IPS-15b (cell line): ENCODE data around the gene TMEM26.
A peak's percentile ranks its signal among the peaks of the same experiment; 100 is the strongest.

Source experiments
- H3K27me3 ChIP-seq: one replicate; pipeline ENCODE4 v1.6.1; 2013; ENCODE audit warnings: low read length; ENCODE audit not compliant: control insufficient read depth, insufficient read depth
- H3K36me3 ChIP-seq: one replicate; pipeline ENCODE4 v1.6.1; 2013; ENCODE audit warnings: low read length; ENCODE audit not compliant: control insufficient read depth, insufficient read depth
- H3K4me1 ChIP-seq: one replicate; pipeline ENCODE4 v1.6.1; 2013; ENCODE audit warnings: mild to moderate bottlenecking, low read length; ENCODE audit not compliant: control insufficient read depth, insufficient read depth
- H3K4me3 ChIP-seq: one replicate; pipeline ENCODE4 v1.5.1; 2013; ENCODE audit warnings: low read depth, low read length
- H3K9ac ChIP-seq: one replicate; pipeline ENCODE4 v1.6.1; 2013; ENCODE audit warnings: low read depth, mild to moderate bottlenecking, low read length
- H3K9me3 ChIP-seq: one replicate; pipeline ENCODE4 v1.6.1; 2013; ENCODE audit warnings: mild to moderate bottlenecking, low read length; ENCODE audit not compliant: control insufficient read depth, insufficient read depth

The TMEM26 gene

DNA sequence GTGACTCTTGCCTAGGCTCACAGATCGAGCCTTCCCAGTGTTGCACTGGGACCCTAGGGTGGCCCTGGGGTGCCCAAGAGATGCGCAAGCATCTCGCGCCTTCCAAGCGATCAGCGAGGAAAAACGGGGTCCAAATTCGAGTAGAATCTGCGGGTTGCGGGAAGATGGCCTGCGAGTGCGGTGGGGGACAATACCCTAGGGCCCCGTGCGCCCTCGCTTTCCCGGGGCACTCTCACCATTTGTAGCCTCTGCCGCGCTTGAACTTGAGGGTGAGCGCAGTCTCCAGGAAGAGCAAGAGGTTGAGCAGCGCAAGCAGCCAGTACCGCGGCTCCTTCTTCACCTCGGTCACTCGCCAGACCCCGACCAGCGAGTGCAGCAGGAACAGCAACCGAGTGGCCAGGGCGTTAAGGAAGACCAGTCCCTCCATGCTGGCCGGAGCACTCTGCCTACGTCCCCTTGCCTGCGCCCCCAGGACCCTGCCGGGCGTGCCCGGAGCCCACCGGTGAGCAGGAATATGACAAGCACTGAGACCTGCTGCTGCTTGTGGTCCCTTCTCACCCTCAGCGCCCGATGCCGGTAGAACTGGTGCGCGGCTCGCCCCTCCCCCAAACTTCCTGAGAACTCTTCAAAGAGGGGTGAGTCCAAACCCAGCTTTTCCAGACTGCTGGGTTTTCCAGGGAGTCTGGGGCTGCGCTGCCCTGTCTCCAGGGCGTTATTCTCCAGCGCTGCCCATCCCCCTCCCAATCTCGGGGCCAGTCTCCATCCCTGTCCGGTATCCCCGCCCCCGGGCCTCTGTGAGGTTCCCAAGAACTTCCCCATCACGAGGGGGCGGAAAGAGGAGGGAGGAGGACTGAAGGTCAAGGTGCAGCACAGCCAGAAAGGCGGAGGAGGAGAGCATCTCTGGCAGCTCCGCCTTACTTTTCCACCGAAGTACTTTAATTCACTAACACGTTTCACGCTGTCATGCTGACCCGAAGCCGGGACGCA lies at the start of gene TMEM26:
Gene TMEM26 (minus strand): TSS at position 727 of the 987 bp plus-strand sequence. CDS start 300 bp downstream, at position 427.
- Histone ChIP-seq H3K4me1 (no peaks in the 10 kb centered on the region), H3K4me3 (peak within 1 kb of the TSS; percentile 83), H3K27me3 (peaks cover 45% of the 10 kb centered on the region), H3K9ac (peak within 1 kb of the TSS; percentile 49), H3K36me3 (no peaks in the 10 kb centered on the region), H3K9me3 (no peaks in the 10 kb centered on the region)

- no peaks in the 10 kb centered on the region for H3K36me3 ChIP-seq
- no peak overlapping the region for H3K9ac ChIP-seq
- H3K4me1 ChIP-seq: no peaks in the 10 kb centered on the region
- no peaks in the 10 kb centered on the region for H3K9me3 ChIP-seq
- H3K27me3 ChIP-seq: no peaks in the 10 kb centered on the region
- no peak overlapping the region for H3K4me3 ChIP-seq
These were observed 47.3 kb upstream of the TMEM26 start for GRCh38 chr10:61500460-61500859.

- Histone ChIP-seq H3K4me1 (no peaks in the 10 kb centered on the region), H3K9ac (no peak overlapping the region), H3K9me3 (no peaks in the 10 kb centered on the region), H3K36me3 (no peaks in the 10 kb centered on the region), H3K4me3 (no peak overlapping the region), H3K27me3 (no peaks in the 10 kb centered on the region)
These were observed 39.3 kb upstream of the TMEM26 start for GRCh38 chr10:61492364-61492995.

GRCh38 chr10:61487506-61487905 lies 34.3 kb upstream of the TMEM26 start:
- no peak overlapping the region for H3K4me3 ChIP-seq
- H3K4me1 ChIP-seq: no peaks in the 10 kb centered on the region
- H3K9ac ChIP-seq: no peak overlapping the region
- H3K9me3 ChIP-seq: no peaks in the 10 kb centered on the region
- H3K36me3 ChIP-seq: no peaks in the 10 kb centered on the region
- H3K27me3 ChIP-seq: no peaks in the 10 kb centered on the region

DNA sequence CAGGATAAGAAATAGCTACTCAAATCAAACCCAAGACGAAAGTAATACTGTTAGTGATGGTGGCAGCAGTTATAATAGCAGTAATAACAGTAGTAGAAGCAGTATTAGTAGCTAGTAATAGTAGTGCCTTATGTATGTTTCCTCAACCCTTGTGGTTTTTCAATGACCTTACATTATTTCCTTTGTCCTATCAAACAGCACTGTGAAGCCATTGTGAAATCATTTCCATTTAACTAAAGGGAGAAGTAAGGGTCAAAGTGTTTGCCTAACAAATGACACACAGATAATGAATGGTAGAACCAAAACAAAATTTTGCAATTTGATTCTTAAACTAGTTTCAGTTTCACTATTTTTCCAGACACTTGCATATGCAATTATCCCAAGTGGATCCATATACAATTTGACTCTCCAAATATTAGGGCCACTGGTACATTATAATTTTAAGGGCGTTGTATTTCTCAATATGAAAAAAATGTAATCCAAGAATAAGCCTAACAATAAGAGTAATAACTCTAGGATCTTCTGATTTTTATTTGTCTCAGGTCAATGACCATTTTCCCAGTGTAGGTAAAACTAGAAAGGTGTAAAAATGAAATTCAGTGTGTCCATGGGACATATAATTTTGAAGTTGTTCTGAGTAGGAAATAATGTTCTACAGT lies 33.7 kb upstream of the TMEM26 start:
- Histone ChIP-seq H3K4me3 (no peak overlapping the region), H3K36me3 (no peaks in the 10 kb centered on the region), H3K4me1 (no peaks in the 10 kb centered on the region), H3K27me3 (no peaks in the 10 kb centered on the region), H3K9ac (no peak overlapping the region), H3K9me3 (no peaks in the 10 kb centered on the region)

- Histone ChIP-seq H3K4me1 (no peaks in the 10 kb centered on the region), H3K27me3 (no peaks in the 10 kb centered on the region), H3K9ac (no peak overlapping the region), H3K4me3 (no peak overlapping the region), H3K9me3 (no peaks in the 10 kb centered on the region), H3K36me3 (no peaks in the 10 kb centered on the region)
These were observed 33.1 kb upstream of the TMEM26 start for GRCh38 chr10:61486251-61486650.

DNA sequence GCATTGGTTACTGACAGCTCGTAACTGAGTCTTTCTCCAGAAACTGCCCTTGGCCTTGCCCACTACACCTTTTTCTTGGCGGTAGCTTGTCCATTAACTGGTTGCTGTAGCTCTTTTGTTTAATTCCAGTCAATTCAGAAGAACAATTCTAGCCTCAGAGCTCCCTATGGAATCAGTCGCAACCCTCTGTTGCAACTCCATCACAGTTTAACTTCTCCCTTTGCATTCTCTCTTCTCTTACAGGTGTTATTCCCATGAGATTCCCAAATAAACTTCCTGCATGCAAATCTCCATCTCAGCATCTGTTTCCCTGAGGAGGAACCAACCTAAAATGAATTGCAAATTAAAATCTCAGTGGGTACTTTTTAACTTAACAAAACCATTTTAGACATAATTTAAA lies 28.4 kb upstream of the TMEM26 start:
- Histone ChIP-seq H3K4me1 (no peaks in the 10 kb centered on the region), H3K36me3 (no peaks in the 10 kb centered on the region)

GRCh38 chr10:61480208-61480607 lies 27.0 kb upstream of the TMEM26 start:
- no peak overlapping the region for H3K4me3 ChIP-seq
- H3K36me3 ChIP-seq: no peaks in the 10 kb centered on the region
- no peaks in the 10 kb centered on the region for H3K9me3 ChIP-seq
- no peaks in the 10 kb centered on the region for H3K4me1 ChIP-seq
- no peak overlapping the region for H3K9ac ChIP-seq
- no peaks in the 10 kb centered on the region for H3K27me3 ChIP-seq

More for the DNA sequence above, 28.4 kb upstream of the TMEM26 start:
- no peaks in the 10 kb centered on the region for H3K9me3 ChIP-seq
- H3K9ac ChIP-seq: no peak overlapping the region
- H3K4me3 ChIP-seq: no peak overlapping the region
- H3K27me3 ChIP-seq: no peaks in the 10 kb centered on the region

DNA sequence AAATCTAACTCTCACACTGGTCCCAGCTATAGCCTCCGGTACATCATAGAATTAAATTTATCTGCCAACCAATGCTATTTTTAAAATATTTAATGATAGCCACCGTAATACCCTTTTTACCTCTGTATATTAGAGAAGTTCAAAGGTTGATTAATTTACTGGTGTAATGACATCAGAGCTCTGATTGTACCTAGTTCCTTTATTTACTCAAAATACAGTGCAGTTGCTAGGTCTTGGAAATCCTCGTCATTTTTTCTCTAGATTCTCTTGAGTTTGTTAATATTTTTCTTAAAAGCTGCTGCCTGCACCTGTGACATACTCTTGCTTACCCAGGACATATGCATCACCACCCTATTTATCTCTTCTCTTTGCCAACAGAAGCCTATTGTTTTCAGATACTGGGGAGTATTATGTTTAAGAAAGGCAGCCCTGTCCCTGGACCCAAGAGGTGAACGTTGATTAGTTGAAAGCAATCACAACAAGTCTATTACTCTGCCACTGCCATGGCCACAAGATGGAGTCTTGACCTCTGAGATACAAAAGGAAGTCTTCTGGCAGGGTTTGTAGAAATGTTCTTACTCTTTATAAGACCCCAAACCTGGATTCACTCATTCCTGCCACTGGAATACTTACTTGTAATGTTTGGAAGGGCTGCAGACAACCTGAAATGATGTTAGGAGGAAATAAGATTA lies 25.6 kb upstream of the TMEM26 start:
- no peaks in the 10 kb centered on the region for H3K9me3 ChIP-seq
- H3K27me3 ChIP-seq: no peaks in the 10 kb centered on the region
- no peaks in the 10 kb centered on the region for H3K36me3 ChIP-seq
- no peaks in the 10 kb centered on the region for H3K4me1 ChIP-seq
- H3K4me3 ChIP-seq: no peak overlapping the region
- H3K9ac ChIP-seq: no peak overlapping the region

GRCh38 chr10:61477451-61477850 lies 24.3 kb upstream of the TMEM26 start:
- H3K9ac ChIP-seq: no peak overlapping the region
- H3K27me3 ChIP-seq: no peaks in the 10 kb centered on the region
- no peaks in the 10 kb centered on the region for H3K9me3 ChIP-seq
- H3K4me3 ChIP-seq: no peak overlapping the region
- no peaks in the 10 kb centered on the region for H3K36me3 ChIP-seq
- no peaks in the 10 kb centered on the region for H3K4me1 ChIP-seq

DNA sequence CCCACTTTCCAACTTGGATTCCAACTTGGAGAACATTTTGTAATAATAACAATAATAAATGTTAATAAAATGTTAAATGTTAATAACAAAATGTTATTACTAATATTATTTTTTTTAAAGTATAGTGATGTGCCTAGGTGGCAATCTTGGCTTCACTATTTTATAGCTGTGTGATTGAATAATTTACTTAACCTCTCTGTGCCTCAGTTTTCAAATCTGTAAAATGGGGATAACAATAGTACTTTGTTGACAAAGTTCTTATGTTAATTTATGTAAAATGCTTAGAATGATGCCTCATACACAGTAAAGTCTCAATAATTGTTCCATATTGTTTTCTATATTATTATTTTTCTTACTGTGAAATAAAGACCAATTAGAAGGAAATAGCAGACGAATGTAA lies 23.3 kb upstream of the TMEM26 start:
- no peaks in the 10 kb centered on the region for H3K36me3 ChIP-seq
- H3K9ac ChIP-seq: no peak overlapping the region
- H3K27me3 ChIP-seq: no peaks in the 10 kb centered on the region
- no peak overlapping the region for H3K4me3 ChIP-seq
- H3K9me3 ChIP-seq: no peaks in the 10 kb centered on the region
- H3K4me1 ChIP-seq: no peaks in the 10 kb centered on the region
